HepG2 (cell line): ENCODE measurements around the gene DYNC1I2. TPM values are rescaled to one million over a fixed set of nuclear protein-coding genes. Genes with fewer than 3 reads are reported as not detected.

Experiments
- CREBL2 ChIP-seq: sonication (generic); formaldehyde crosslinking; IDR thresholded peaks from 2 replicates; pipeline ENCODE4 v1.8.1; 2023; ENCODE audit warnings: missing genetic modification reagents, mild to moderate bottlenecking, borderline replicate concordance
- GATAD1 ChIP-seq: IDR thresholded peaks from 2 replicates; pipeline ENCODE4 v1.6.1; 2016; ENCODE audit warnings: missing genetic modification reagents, missing compliant biosample characterization
- HNF4A ChIP-seq: sonication (generic); formaldehyde crosslinking; IDR thresholded peaks from 2 replicates; pipeline ENCODE4 v1.4.0; 2020; ENCODE audit warnings: missing genetic modification reagents
- KLF16 ChIP-seq, 2 experiments: sonication (generic) in 1 of 2; formaldehyde crosslinking in 1 of 2; IDR thresholded peaks; 2 replicates each; pipeline versions ENCODE4 v1.6.1 to v1.8.0; 2016 to 2023; ENCODE audit warnings: missing genetic modification reagents in 2 of 2, missing compliant biosample characterization in 1 of 2
- NONO ChIP-seq, 2 experiments: fragments of 450-650 bp in 1 of 2; sonication (generic) in 1 of 2; formaldehyde crosslinking in 1 of 2; IDR thresholded peaks in 1 of 2; conservative IDR thresholded peaks in 1 of 2; 2 replicates each; pipeline versions ENCODE4 v1.6.1 to v1.8.0; 2017 to 2022; ENCODE audit warnings: mild to moderate bottlenecking in 1 of 2, missing genetic modification reagents in 1 of 2, moderate library complexity in 1 of 2
- PAF1 ChIP-seq: IDR thresholded peaks from 2 replicates; pipeline ENCODE4 v1.6.1; 2016; ENCODE audit warnings: missing genetic modification reagents, missing compliant biosample characterization
- RBAK ChIP-seq: sonication (generic); formaldehyde crosslinking; IDR thresholded peaks from 2 replicates; pipeline ENCODE4 v1.5.1; 2020; ENCODE audit warnings: mild to moderate bottlenecking, missing genetic modification reagents
- RBFOX2 ChIP-seq: fragments of 200-400 bp; formaldehyde crosslinking; IDR thresholded peaks from 2 replicates; pipeline ENCODE4 v1.6.1; 2017; ENCODE audit warnings: low read depth, mild to moderate bottlenecking, low read length
- REPIN1 ChIP-seq: sonication (generic); formaldehyde crosslinking; IDR thresholded peaks from 2 replicates; pipeline ENCODE4 v1.8.0; 2022; ENCODE audit warnings: missing genetic modification reagents, low read depth, mild to moderate bottlenecking, borderline replicate concordance
- SNAPC4 ChIP-seq: sonication (generic); formaldehyde crosslinking; IDR thresholded peaks from 2 replicates; pipeline ENCODE4 v1.4.0; 2020; ENCODE audit warnings: mild to moderate bottlenecking, missing genetic modification reagents
- TSC22D2 ChIP-seq: sonication (generic); formaldehyde crosslinking; IDR thresholded peaks from 2 replicates; pipeline ENCODE4 v1.5.1; 2020; ENCODE audit warnings: missing genetic modification reagents, mild to moderate bottlenecking, borderline replicate concordance
- ZBTB3 ChIP-seq: sonication (generic); formaldehyde crosslinking; IDR thresholded peaks from 2 replicates; pipeline ENCODE4 v1.4.0; 2020; ENCODE audit warnings: low read depth, mild to moderate bottlenecking, moderate library complexity, missing genetic modification reagents, borderline replicate concordance
- ZFY ChIP-seq: sonication (generic); formaldehyde crosslinking; IDR thresholded peaks from 2 replicates; pipeline ENCODE4 v1.4.0; 2020; ENCODE audit warnings: missing genetic modification reagents
- ZNF124 ChIP-seq: sonication (generic); formaldehyde crosslinking; IDR thresholded peaks from 2 replicates; pipeline ENCODE4 v1.4.0; 2020; ENCODE audit warnings: missing genetic modification reagents
- ZNF556 ChIP-seq: sonication (generic); formaldehyde crosslinking; IDR thresholded peaks from 2 replicates; pipeline ENCODE4 v1.4.0; 2020; ENCODE audit warnings: mild to moderate bottlenecking, missing genetic modification reagents, borderline replicate concordance
- ZNF570 ChIP-seq: sonication (generic); formaldehyde crosslinking; IDR thresholded peaks from 2 replicates; pipeline ENCODE4 v1.4.0; 2020; ENCODE audit warnings: mild to moderate bottlenecking, missing genetic modification reagents, borderline replicate concordance
- ZNF782 ChIP-seq: sonication (generic); formaldehyde crosslinking; IDR thresholded peaks from 2 replicates; pipeline ENCODE4 v1.4.0; 2020; ENCODE audit warnings: missing genetic modification reagents, mild to moderate bottlenecking, borderline replicate concordance
- polyA plus RNA-seq, 8 experiments: library from polyadenylated mRNA; depleted of rRNA in 3 of 8; stranded (reverse) in 7 of 8; unstranded in 1 of 8; fragments of >200 nt; fragmentation: Illumina TruSeq in 4 of 8; extraction: Trizol in 4 of 8; gene quantifications; 2 replicates each; pipeline versions ENCODE4 v1.2.1 to v1.2.3, GENCODE V29; 2011 to 2016; ENCODE audit warnings: low read depth in 4 of 8, missing spikeins in 1 of 8, mixed read lengths in 1 of 8; ENCODE audit not compliant: insufficient read depth in 1 of 8
- total RNA-seq, 5 experiments: library from RNA; depleted of rRNA; stranded (reverse); fragments of >200 nt; fragmentation: Illumina TruSeq; extraction: Trizol; gene quantifications; 2 replicates each; pipeline ENCODE4 v1.2.3, GENCODE V29; 2016; ENCODE audit warnings: low read depth in 1 of 5
- TF ChIP-seq, protein P1 (sequence below): sonication (generic); formaldehyde crosslinking; IDR thresholded peaks from 2 replicates; pipeline ENCODE4 v1.8.0; 2022; ENCODE audit warnings: mild to moderate bottlenecking, missing genetic modification reagents, borderline replicate concordance
- TF ChIP-seq, protein P2 (sequence below): sonication (generic); formaldehyde crosslinking; IDR thresholded peaks from 2 replicates; pipeline ENCODE4 v1.4.0; 2020; ENCODE audit warnings: mild to moderate bottlenecking, missing genetic modification reagents, borderline replicate concordance

Gene DYNC1I2
- total and polyA plus RNA-seq, 2 of the 13 experiments (the other 11 are each of a cell fraction or from before 2014, with no cell fraction given), result 84.0 to 99.8 TPM

- TF ChIP-seq SNAPC4 (no peak), ZBTB3 (CRISPR knock-in tag) (no peak), ZNF782 (CRISPR knock-in tag) (no peak), CREBL2 (CRISPR knock-in tag) (no peak), KLF16 (CRISPR knock-in tag; IDR thresholded peaks at IDR 0.05) (peak in 1 of 2 experiments; percentile 19; a peak in 1 of 4 replicates), ZFY (CRISPR knock-in tag) (no peak), RBFOX2 (no peak), ZNF570 (CRISPR knock-in tag) (no peak), PAF1 (CRISPR knock-in tag) (no peak), REPIN1 (CRISPR knock-in tag) (0 out of 2 replicates have a peak, but pooled peaks have one; percentile 20), ZNF556 (CRISPR knock-in tag) (no peak), TSC22D2 (no peak), ZNF124 (CRISPR knock-in tag) (0 out of 2 replicates have a peak, but pooled peaks have one; percentile 49), RBAK (no peak), HNF4A (peak; percentile 97), GATAD1 (CRISPR knock-in tag) (no peak), NONO (IDR thresholded peaks at IDR 0.05) (no peak), NONO (CRISPR knock-in tag; conservative IDR thresholded peaks at IDR 0.05) (no peak)
- TF ChIP-seq, protein P1, sequence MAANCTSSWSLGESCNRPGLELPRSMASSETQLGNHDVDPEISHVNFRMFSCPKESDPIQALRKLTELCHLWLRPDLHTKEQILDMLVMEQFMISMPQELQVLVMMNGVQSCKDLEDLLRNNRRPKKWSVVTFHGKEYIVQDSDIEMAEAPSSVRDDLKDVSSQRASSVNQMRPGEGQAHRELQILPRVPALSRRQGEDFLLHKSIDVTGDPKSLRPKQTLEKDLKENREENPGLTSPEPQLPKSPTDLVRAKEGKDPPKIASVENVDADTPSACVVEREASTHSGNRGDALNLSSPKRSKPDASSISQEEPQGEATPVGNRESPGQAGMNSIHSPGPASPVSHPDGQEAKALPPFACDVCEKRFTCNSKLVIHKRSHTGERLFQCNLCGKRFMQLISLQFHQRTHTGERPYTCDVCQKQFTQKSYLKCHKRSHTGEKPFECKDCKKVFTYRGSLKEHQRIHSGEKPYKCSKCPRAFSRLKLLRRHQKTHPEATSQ, result peak; percentile 59; the same call in 1 of the 2 replicates
- TF ChIP-seq, protein P2, sequence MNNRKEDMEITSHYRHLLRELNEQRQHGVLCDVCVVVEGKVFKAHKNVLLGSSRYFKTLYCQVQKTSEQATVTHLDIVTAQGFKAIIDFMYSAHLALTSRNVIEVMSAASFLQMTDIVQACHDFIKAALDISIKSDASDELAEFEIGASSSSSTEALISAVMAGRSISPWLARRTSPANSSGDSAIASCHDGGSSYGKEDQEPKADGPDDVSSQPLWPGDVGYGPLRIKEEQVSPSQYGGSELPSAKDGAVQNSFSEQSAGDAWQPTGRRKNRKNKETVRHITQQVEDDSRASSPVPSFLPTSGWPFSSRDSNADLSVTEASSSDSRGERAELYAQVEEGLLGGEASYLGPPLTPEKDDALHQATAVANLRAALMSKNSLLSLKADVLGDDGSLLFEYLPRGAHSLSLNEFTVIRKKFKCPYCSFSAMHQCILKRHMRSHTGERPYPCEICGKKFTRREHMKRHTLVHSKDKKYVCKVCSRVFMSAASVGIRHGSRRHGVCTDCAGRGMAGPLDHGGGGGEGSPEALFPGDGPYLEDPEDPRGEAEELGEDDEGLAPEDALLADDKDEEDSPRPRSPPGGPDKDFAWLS, result no peak
Measured at GRCh38 chr2:171728989-171729951, 42.0 kb downstream of the DYNC1I2 start (continued).
